Vagina (tissue), 2 donors: ENCODE measurements around the gene ALKBH5. TPM values are rescaled to one million over a fixed set of nuclear protein-coding genes. Genes with fewer than 3 reads are reported as not detected.

Experiments
- DNase-seq, 2 donors: peaks; one replicate each; pipeline ENCODE4 v3.0.0-alpha.2; 2017; ENCODE audit errors: extremely low spot score in 2 of 2
- H3K27ac ChIP-seq: fragments of 200-600 bp; sonication (generic); one replicate; pipeline ENCODE4 v1.5.1; 2019
- H3K27me3 ChIP-seq: fragments of 200-600 bp; sonication (generic); one replicate; pipeline ENCODE4 v1.5.1; 2019
- H3K36me3 ChIP-seq, 2 donors: fragments of 200-600 bp; sonication (generic); one replicate each; pipeline ENCODE4 v1.5.1; 2017 to 2019
- H3K4me1 ChIP-seq: fragments of 200-600 bp; sonication (generic); one replicate; pipeline ENCODE4 v1.5.1; 2019
- H3K4me3 ChIP-seq, 2 donors: fragments of 200-600 bp; sonication (generic); 1 replicate in 1 of 2; 2 replicates in 1 of 2; pipeline ENCODE4 v1.5.1; 2016 to 2019
- H3K9me3 ChIP-seq: fragments of 200-600 bp; sonication (generic); one replicate; pipeline ENCODE4 v1.5.1; 2019
- POLR2A ChIP-seq, 2 donors: fragments of 450-650 bp; IDR thresholded peaks; one replicate each; pipeline ENCODE4 v1.6.1; 2017; ENCODE audit warnings: antibody characterized with exemption in 2 of 2, mild to moderate bottlenecking in 2 of 2, moderate library complexity in 2 of 2
- POLR2AphosphoS5 ChIP-seq, 2 donors: sonication (generic); formaldehyde crosslinking; IDR thresholded peaks; one replicate each; pipeline ENCODE4 v1.9.0; 2017; ENCODE audit warnings: antibody characterized with exemption in 2 of 2, mild to moderate bottlenecking in 2 of 2, low read depth in 1 of 2; ENCODE audit not compliant: insufficient read depth in 1 of 2
- intact Hi-C: fragments of 100-400 bp; cut with DNase I; formaldehyde crosslinking; loops from one replicate; pipeline ENCODE4 v1.15.1; 2023
- total RNA-seq: library from RNA; depleted of rRNA; stranded (reverse); fragments of >200 nt; gene quantifications from one replicate; pipeline ENCODE4 v1.2.3, GENCODE V29; 2016
- TF ChIP-seq, protein P1 (sequence below), 3 experiments: fragments of 450-650 bp in 2 of 3; fragments of 200-600 bp in 1 of 3; sonication (generic) in 1 of 3; IDR thresholded peaks; one replicate each; pipeline ENCODE4 v1.5.1; 2017 to 2019; ENCODE audit warnings: antibody characterized with exemption in 3 of 3, mild to moderate bottlenecking in 2 of 3, moderate library complexity in 2 of 3

The ALKBH5 gene
- total RNA-seq, 1 donor from 2014 or later = 77.3 TPM

- Histone ChIP-seq H3K9me3 (no peaks in the 10 kb centered on the region), H3K4me3 (no peak overlapping the region), H3K27me3 (no peaks in the 10 kb centered on the region), H3K27ac (no peak overlapping the region), H3K4me1 (no peaks in the 10 kb centered on the region), H3K36me3 (no peaks in the 10 kb centered on the region)
- no peak for DNase-seq
- intact Hi-C loops = no loop called here
- TF ChIP-seq, protein P1, sequence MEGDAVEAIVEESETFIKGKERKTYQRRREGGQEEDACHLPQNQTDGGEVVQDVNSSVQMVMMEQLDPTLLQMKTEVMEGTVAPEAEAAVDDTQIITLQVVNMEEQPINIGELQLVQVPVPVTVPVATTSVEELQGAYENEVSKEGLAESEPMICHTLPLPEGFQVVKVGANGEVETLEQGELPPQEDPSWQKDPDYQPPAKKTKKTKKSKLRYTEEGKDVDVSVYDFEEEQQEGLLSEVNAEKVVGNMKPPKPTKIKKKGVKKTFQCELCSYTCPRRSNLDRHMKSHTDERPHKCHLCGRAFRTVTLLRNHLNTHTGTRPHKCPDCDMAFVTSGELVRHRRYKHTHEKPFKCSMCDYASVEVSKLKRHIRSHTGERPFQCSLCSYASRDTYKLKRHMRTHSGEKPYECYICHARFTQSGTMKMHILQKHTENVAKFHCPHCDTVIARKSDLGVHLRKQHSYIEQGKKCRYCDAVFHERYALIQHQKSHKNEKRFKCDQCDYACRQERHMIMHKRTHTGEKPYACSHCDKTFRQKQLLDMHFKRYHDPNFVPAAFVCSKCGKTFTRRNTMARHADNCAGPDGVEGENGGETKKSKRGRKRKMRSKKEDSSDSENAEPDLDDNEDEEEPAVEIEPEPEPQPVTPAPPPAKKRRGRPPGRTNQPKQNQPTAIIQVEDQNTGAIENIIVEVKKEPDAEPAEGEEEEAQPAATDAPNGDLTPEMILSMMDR (IDR thresholded peaks at IDR 0.05) = peak; percentile 62 to 86 (median 79)
- TF ChIP-seq POLR2A (IDR thresholded peaks at IDR 0.05) = no peak
Observed at GRCh38 chr17:18217412-18218015, 33.9 kb downstream of the ALKBH5 start.

GRCh38 chr17:18218756-18219415, 35.3 kb downstream of the ALKBH5 start:
- H3K27ac ChIP-seq = no peak overlapping the region
- no peaks in the 10 kb centered on the region for H3K36me3 ChIP-seq
- TF ChIP-seq POLR2A (IDR thresholded peaks at IDR 0.05) (no peak), POLR2AphosphoS5 (IDR thresholded peaks at IDR 0.05; ENCODE audit: insufficient read depth in 1 of 2, low read depth in 1 of 2) (no peak)
- TF ChIP-seq, protein P1 (IDR thresholded peaks at IDR 0.05) = no peak
- DNase-seq = no peak
- no peak overlapping the region for H3K4me3 ChIP-seq
- no peaks in the 10 kb centered on the region for H3K4me1 ChIP-seq
- intact Hi-C loops = no loop called here
- no peaks in the 10 kb centered on the region for H3K9me3 ChIP-seq
- no peaks in the 10 kb centered on the region for H3K27me3 ChIP-seq

- Histone ChIP-seq H3K4me3 (no peak overlapping the region), H3K4me1 (peaks cover 22% of the 10 kb centered on the region)
- no peak for DNase-seq
Observed at GRCh38 chr17:18224053-18224386, 40.4 kb downstream of the ALKBH5 start.

DNA sequence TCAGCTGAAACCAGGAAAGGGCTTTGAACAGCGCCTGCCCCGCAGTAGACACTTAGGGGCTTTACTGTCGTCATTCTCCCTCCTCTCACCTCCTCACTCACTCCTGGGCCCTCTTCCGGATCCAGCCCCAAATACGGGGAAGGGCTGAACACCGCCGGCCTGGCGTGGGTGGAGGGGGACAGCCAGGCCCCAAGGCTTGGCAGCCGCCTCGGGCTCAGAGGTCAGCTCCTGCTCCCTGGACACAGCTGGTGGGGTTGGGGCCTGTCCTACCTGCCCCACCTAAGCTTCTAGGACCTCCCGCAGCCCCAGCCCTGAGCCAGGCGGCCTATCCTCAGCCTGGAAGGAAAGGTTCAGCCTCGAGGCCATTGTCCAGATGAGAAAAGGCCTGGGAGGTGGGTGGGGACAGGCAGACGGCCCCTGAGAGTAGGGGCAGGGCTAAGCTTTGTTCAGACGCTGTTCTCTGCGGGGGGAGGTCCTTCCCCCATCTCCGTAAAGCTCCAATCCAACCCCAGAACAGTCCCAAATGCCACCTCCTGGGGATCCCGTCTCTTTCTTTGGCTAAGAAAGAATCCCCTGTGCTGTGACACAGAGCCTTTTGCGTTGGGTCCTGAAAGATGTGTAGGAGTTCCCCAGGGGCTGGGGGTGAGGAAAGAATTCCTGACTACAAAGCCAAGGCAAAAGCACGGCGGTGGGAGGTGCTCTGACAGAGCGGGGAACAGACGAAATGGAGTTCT, 40.9 kb downstream of the ALKBH5 start:
- Histone ChIP-seq H3K9me3 (no peaks in the 10 kb centered on the region), H3K27ac (peak overlapping the region; percentile 52), H3K4me3 (peak overlapping the region; percentile 36 to 45), H3K27me3 (no peaks in the 10 kb centered on the region), H3K4me1 (peaks cover 22% of the 10 kb centered on the region), H3K36me3 (no peaks in the 10 kb centered on the region)
- TF ChIP-seq, protein P1 (IDR thresholded peaks at IDR 0.05) = no peak
- no peak for TF ChIP-seq POLR2AphosphoS5 (IDR thresholded peaks at IDR 0.05; ENCODE audit: insufficient read depth in 1 of 2, low read depth in 1 of 2)
- TF ChIP-seq POLR2A (IDR thresholded peaks at IDR 0.05) = no peak
- no peak for DNase-seq
- intact Hi-C loops = loop anchor here (5.0 kb wide), 1 partner anchor 37 kb away; no protein-coding TSS in a partner anchor

More at GRCh38 chr17:18224053-18224386, 40.4 kb downstream of the ALKBH5 start:
- no peaks in the 10 kb centered on the region for H3K9me3 ChIP-seq
- no peaks in the 10 kb centered on the region for H3K27me3 ChIP-seq
- H3K27ac ChIP-seq = peak overlapping the region; percentile 52
- TF ChIP-seq POLR2A (IDR thresholded peaks at IDR 0.05) (no peak), POLR2AphosphoS5 (IDR thresholded peaks at IDR 0.05; ENCODE audit: insufficient read depth in 1 of 2, low read depth in 1 of 2) (no peak)
- TF ChIP-seq, protein P1 (IDR thresholded peaks at IDR 0.05) = no peak
- intact Hi-C loops = loop anchor here (5.0 kb wide), 1 partner anchor 37 kb away; no protein-coding TSS in a partner anchor
- no peaks in the 10 kb centered on the region for H3K36me3 ChIP-seq
